GM12872 (cell line): ENCODE measurements around the gene AP3S1.

Experiments
- CTCF ChIP-seq: IDR thresholded peaks from 3 replicates; pipeline ENCODE4 v1.5.1; 2011; ENCODE audit warnings: low read depth, mild to moderate bottlenecking, low read length, moderate library complexity; ENCODE audit not compliant: insufficient read depth

The AP3S1 gene

GRCh38 chr5:115941051-115941675 is 99.4 kb downstream of the AP3S1 start:
- no peak for TF ChIP-seq CTCF

- no peak for TF ChIP-seq CTCF
Observed at GRCh38 chr5:115944501-115944900, 102.8 kb downstream of the AP3S1 start.

- TF ChIP-seq CTCF: no peak
Observed at GRCh38 chr5:115946655-115947054, 104.9 kb downstream of the AP3S1 start.

GRCh38 chr5:115947260-115947659 is 105.5 kb downstream of the AP3S1 start:
- TF ChIP-seq CTCF: no peak

- TF ChIP-seq CTCF: no peak
Observed at GRCh38 chr5:115948091-115948534, 106.4 kb downstream of the AP3S1 start.

GRCh38 chr5:115949096-115949495 is 107.4 kb downstream of the AP3S1 start:
- TF ChIP-seq CTCF: no peak

- no peak for TF ChIP-seq CTCF
Observed at GRCh38 chr5:115952588-115952987, 110.9 kb downstream of the AP3S1 start.
